HepG2 (cell line): Measurements from ENCODE around the gene ZNRF3. TPM values are rescaled to one million over a fixed set of nuclear protein-coding genes. Genes with fewer than 3 reads are reported as not detected.
A peak's percentile ranks its signal among the peaks of the same experiment; 100 is the strongest.

Experiments used
- ELF1 ChIP-seq: sonication (generic); formaldehyde crosslinking; IDR thresholded peaks from 2 replicates; pipeline ENCODE4 v1.4.0; 2020; ENCODE audit warnings: missing genetic modification reagents
- JUND ChIP-seq: sonication (generic); formaldehyde crosslinking; IDR thresholded peaks from 2 replicates; pipeline ENCODE4 v1.8.0; 2022; ENCODE audit warnings: mild to moderate bottlenecking, missing genetic modification reagents
- NFKB2 ChIP-seq: sonication (generic); formaldehyde crosslinking; IDR thresholded peaks from 2 replicates; pipeline ENCODE4 v1.4.0; 2020; ENCODE audit warnings: missing genetic modification reagents, borderline replicate concordance
- REL ChIP-seq: sonication (generic); formaldehyde crosslinking; conservative IDR thresholded peaks from 2 replicates; pipeline ENCODE4 v1.8.0; 2022; ENCODE audit warnings: mild to moderate bottlenecking, missing genetic modification reagents, moderate library complexity
- TARDBP ChIP-seq: sonication (generic); formaldehyde crosslinking; IDR thresholded peaks from 2 replicates; pipeline ENCODE4 v1.8.0; 2022; ENCODE audit warnings: mild to moderate bottlenecking, missing genetic modification reagents
- TOE1 ChIP-seq: sonication (generic); formaldehyde crosslinking; IDR thresholded peaks from 2 replicates; pipeline ENCODE4 v1.4.0; 2020; ENCODE audit warnings: mild to moderate bottlenecking, missing genetic modification reagents
- ZFP82 ChIP-seq: sonication (generic); formaldehyde crosslinking; IDR thresholded peaks from 2 replicates; pipeline ENCODE4 v1.5.1; 2020; ENCODE audit warnings: mild to moderate bottlenecking, missing genetic modification reagents, borderline replicate concordance
- ZNF235 ChIP-seq: sonication (generic); formaldehyde crosslinking; IDR thresholded peaks from 2 replicates; pipeline ENCODE4 v1.8.1; 2023; ENCODE audit warnings: mild to moderate bottlenecking, missing genetic modification reagents, borderline replicate concordance
- ZNF543 ChIP-seq: sonication (generic); formaldehyde crosslinking; IDR thresholded peaks from 2 replicates; pipeline ENCODE4 v1.4.0; 2020; ENCODE audit warnings: mild to moderate bottlenecking, missing genetic modification reagents
- ZNF547 ChIP-seq: sonication (generic); formaldehyde crosslinking; IDR thresholded peaks from 2 replicates; pipeline ENCODE4 v1.5.1; 2020; ENCODE audit warnings: mild to moderate bottlenecking, missing genetic modification reagents
- ZNF614 ChIP-seq: IDR thresholded peaks from 2 replicates; pipeline ENCODE4 v1.6.1; 2018; ENCODE audit warnings: missing biosample characterization, missing genetic modification reagents, inconsistent platforms, borderline replicate concordance
- ZNF816 ChIP-seq: sonication (generic); formaldehyde crosslinking; IDR thresholded peaks from 2 replicates; pipeline ENCODE4 v1.8.0; 2022; ENCODE audit warnings: missing genetic modification reagents, mild to moderate bottlenecking, borderline replicate concordance
- ZSCAN9 ChIP-seq: IDR thresholded peaks from 2 replicates; pipeline ENCODE4 v1.6.1; 2016; ENCODE audit warnings: borderline replicate concordance
- polyA plus RNA-seq, 8 experiments: library from polyadenylated mRNA; depleted of rRNA in 3 of 8; stranded (reverse) in 7 of 8; unstranded in 1 of 8; fragments of >200 nt; fragmentation: Illumina TruSeq in 4 of 8; extraction: Trizol in 4 of 8; gene quantifications; 2 replicates each; pipeline versions ENCODE4 v1.2.1 to v1.2.3, GENCODE V29; 2011 to 2016; ENCODE audit warnings: low read depth in 4 of 8, missing spikeins in 1 of 8, mixed read lengths in 1 of 8; ENCODE audit not compliant: insufficient read depth in 1 of 8
- total RNA-seq, 5 experiments: library from RNA; depleted of rRNA; stranded (reverse); fragments of >200 nt; fragmentation: Illumina TruSeq; extraction: Trizol; gene quantifications; 2 replicates each; pipeline ENCODE4 v1.2.3, GENCODE V29; 2016; ENCODE audit warnings: low read depth in 1 of 5
- TF ChIP-seq, protein P1 (sequence below): IDR thresholded peaks from 2 replicates; pipeline ENCODE4 v1.6.1; 2016; ENCODE audit warnings: low read depth
- TF ChIP-seq, protein P2 (sequence below): sonication (generic); formaldehyde crosslinking; IDR thresholded peaks from 2 replicates; pipeline ENCODE4 v1.8.0; 2022; ENCODE audit warnings: missing genetic modification reagents, mild to moderate bottlenecking, inconsistent platforms, borderline replicate concordance
- TF ChIP-seq, protein P3 (sequence below): fragments of 450-650 bp; IDR thresholded peaks from 2 replicates; pipeline ENCODE4 v1.6.1; 2017; ENCODE audit warnings: mild to moderate bottlenecking
- TF ChIP-seq, protein P4 (sequence below): IDR thresholded peaks from 2 replicates; pipeline ENCODE4 v1.6.1; 2018; ENCODE audit warnings: missing genetic modification reagents

ZNRF3 gene
- total and polyA plus RNA-seq, 2 of the 13 experiments (the other 11 are each of a cell fraction or from before 2014, with no cell fraction given), result 20.3 to 36.7 TPM

DNA sequence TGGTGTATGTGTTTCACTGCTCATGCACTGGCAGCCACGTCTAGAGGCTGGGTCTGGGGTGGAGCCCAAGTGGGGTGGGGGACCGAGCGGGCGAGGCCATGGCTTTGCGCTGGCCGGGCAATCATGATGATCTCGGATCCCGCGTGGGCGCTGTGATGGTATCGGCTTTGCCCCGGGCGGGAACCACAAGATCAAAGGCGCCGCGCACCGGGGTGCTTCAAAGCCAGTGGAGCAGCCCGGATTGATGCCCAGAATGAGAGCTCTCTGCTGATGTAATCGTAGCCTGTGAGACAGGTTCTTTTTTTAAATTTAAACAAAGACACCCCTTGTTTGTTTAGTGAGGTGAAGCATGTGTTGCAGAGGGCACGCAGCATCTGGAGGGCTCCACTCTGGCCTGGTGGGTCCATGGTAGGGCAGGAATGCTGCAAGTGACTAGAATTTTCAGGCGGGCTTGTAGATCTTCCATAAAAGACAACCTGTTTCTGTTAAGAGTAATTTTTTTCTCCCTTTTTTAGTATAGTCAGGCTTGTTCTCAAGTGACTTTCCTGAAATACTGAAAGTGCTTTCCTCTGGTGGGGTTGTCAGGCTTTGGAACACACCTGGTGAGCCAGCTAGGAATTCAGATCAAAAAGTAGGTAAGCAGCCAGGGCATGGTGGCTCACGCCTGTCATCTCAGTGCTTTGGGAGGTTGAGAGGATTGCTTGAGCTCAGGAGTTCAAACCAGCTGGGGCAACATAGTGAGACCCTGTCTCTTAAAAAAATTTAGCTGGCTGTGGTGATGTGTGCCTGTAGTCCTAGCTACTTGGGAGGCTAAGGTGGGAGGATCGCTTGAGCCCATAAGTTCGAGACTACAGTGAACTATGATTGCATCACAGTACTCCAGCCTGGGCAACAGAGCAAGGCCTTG, 40.7 kb downstream of the ZNRF3 start (continued):
- TF ChIP-seq, protein P1, sequence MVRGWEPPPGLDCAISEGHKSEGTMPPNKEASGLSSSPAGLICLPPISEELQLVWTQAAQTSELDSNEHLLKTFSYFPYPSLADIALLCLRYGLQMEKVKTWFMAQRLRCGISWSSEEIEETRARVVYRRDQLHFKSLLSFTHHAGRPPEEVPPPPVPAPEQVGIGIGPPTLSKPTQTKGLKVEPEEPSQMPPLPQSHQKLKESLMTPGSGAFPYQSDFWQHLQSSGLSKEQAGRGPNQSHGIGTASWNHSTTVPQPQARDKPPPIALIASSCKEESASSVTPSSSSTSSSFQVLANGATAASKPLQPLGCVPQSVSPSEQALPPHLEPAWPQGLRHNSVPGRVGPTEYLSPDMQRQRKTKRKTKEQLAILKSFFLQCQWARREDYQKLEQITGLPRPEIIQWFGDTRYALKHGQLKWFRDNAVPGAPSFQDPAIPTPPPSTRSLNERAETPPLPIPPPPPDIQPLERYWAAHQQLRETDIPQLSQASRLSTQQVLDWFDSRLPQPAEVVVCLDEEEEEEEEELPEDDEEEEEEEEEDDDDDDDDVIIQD (CRISPR knock-in tag), result peak; percentile 69
- TF ChIP-seq ZNF547 (CRISPR knock-in tag), result 0 out of 2 replicates have a peak, but pooled peaks have one; percentile 19
- TF ChIP-seq ZNF614, result peak; percentile 66
- no peak for TF ChIP-seq TOE1 (CRISPR knock-in tag)
- TF ChIP-seq TARDBP (CRISPR knock-in tag), result no peak
- TF ChIP-seq NFKB2, result peak; percentile 61
- TF ChIP-seq ZSCAN9 (CRISPR knock-in tag), result peak; percentile 87
- no peak for TF ChIP-seq ZFP82
- no peak for TF ChIP-seq ELF1
- no peak for TF ChIP-seq REL
- TF ChIP-seq, protein P2, sequence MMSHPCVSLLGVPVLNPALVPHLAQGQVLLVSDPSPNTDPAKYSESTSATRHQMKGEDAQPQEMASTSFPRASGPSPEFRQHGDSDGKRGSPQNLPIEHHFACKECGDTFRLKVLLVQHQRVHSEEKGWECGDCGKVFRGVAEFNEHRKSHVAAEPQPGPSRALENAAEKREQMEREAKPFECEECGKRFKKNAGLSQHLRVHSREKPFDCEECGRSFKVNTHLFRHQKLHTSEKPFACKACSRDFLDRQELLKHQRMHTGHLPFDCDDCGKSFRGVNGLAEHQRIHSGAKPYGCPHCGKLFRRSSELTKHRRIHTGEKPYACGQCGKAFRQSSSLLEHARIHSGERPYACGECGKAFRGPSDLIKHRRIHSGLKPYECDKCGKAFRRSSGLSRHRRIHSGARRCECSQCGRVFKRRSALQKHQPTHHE (CRISPR knock-in tag), result no peak
- no peak for TF ChIP-seq ZNF235
- no peak for TF ChIP-seq JUND (CRISPR knock-in tag)
- TF ChIP-seq ZNF816 (CRISPR knock-in tag), result no peak
- TF ChIP-seq, protein P3, sequence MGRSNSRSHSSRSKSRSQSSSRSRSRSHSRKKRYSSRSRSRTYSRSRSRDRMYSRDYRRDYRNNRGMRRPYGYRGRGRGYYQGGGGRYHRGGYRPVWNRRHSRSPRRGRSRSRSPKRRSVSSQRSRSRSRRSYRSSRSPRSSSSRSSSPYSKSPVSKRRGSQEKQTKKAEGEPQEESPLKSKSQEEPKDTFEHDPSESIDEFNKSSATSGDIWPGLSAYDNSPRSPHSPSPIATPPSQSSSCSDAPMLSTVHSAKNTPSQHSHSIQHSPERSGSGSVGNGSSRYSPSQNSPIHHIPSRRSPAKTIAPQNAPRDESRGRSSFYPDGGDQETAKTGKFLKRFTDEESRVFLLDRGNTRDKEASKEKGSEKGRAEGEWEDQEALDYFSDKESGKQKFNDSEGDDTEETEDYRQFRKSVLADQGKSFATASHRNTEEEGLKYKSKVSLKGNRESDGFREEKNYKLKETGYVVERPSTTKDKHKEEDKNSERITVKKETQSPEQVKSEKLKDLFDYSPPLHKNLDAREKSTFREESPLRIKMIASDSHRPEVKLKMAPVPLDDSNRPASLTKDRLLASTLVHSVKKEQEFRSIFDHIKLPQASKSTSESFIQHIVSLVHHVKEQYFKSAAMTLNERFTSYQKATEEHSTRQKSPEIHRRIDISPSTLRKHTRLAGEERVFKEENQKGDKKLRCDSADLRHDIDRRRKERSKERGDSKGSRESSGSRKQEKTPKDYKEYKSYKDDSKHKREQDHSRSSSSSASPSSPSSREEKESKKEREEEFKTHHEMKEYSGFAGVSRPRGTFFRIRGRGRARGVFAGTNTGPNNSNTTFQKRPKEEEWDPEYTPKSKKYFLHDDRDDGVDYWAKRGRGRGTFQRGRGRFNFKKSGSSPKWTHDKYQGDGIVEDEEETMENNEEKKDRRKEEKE, result no peak
- TF ChIP-seq, protein P4, sequence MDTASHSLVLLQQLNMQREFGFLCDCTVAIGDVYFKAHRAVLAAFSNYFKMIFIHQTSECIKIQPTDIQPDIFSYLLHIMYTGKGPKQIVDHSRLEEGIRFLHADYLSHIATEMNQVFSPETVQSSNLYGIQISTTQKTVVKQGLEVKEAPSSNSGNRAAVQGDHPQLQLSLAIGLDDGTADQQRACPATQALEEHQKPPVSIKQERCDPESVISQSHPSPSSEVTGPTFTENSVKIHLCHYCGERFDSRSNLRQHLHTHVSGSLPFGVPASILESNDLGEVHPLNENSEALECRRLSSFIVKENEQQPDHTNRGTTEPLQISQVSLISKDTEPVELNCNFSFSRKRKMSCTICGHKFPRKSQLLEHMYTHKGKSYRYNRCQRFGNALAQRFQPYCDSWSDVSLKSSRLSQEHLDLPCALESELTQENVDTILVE (CRISPR knock-in tag), result no peak; the same call in 1 of the 2 replicates
- TF ChIP-seq ZNF543 (CRISPR knock-in tag), result 0 out of 2 replicates have a peak, but pooled peaks have one; percentile 46
